Stimulated activated CD4-positive, alpha-beta T cell treated with anti-CD3 and anti-CD28 coated beads, Interleukin-4, amount 100 ng/mL, for 48 hours (primary cell): ENCODE measurements around the gene UBN1.
"Not testable (repeated sequence)": the region's sequence is repeated elsewhere in the genome, so short reads cannot be mapped to it uniquely, and the experiment has no call there.

Source experiments
- DNase-seq, 2 donors: peaks; one replicate each; pipeline ENCODE4 v3.0.0-alpha.2; 2020; ENCODE audit warnings: low read depth in 2 of 2

UBN1 gene

DNA sequence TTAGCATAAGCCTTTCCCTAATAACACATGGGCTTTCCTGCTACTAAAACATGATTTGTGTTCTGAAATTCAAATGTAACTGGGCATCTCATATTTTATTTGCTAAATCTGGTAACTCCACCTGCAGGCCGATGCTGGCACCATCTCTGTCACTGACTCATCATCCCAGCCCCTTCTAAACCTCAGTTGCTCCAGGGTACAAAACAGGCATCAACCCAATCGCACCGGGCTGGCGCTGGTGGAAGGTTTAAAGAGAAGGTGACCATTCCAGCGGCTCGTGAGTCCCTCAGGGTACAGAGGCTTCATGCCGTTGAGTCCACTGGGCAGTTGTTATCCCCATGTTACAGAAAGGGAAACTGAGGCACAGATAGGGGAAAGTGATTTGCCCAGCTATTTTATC, 62.5 kb downstream of the UBN1 start:
- no peak for DNase-seq

GRCh38 chr16:4910828-4911227, 63.5 kb downstream of the UBN1 start:
- DNase-seq: no peak

GRCh38 chr16:4911970-4912386, 64.7 kb downstream of the UBN1 start:
- DNase-seq: no peak

DNA sequence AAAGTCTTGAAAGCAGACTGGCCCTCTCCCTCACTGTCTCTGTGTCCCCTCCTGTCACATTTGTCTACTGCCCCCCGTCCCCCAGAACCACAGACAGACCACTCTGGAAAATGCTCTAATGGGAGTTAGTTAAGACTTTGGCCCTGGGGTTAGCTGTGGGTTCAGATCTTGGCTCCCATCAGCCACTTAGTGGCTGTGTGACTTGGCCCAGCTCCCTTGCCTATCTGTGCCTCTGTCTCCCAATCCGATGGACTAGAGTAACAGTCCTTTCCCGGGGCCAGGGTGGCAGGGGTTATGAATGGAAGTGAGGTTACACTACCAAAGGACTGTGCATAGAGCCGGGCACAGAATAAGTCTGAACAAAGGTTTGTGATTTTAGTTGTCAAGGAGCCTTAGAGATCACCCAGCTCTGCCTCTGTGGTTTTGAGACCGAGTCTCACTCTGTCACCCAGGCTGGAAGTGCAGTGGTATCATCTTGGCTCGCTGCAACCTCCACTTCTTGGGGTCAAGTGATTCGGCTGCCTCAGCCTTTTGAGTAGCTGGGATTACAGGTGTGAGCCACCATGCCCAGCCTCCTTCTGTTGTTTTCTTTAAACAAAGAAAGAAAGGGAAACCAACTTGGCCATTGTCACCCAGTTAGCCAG, 66.0 kb downstream of the UBN1 start:
- no peak for DNase-seq

- no peak for DNase-seq
Measured at GRCh38 chr16:4913774-4914525, 66.7 kb downstream of the UBN1 start.

GRCh38 chr16:4914528-4915225, 67.4 kb downstream of the UBN1 start:
- no peak for DNase-seq

DNA sequence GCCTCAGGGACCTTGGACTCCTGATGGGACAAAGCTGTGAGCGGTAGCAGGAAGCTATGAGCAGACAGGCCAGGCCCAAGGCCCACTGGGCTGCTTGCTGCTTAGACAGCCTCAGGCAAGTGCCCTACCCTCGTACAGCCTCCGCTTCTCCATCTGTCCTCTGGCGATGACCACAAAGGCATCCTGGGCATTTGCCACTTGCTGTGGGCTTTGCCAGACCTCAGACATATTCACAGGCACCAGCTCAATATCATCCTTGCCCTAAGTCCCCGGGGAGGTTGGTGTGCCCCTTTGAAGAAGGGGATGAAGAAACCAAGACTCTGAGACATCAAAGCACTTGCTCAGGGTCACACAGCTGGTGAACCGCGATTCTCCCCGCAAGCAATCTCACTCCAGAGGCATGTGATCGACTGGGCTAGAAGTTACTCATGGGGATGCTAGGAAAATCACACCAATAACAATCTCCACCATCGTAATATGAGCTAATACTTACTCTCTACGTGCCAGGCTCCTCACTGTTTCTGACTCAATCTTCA, 68.0 kb downstream of the UBN1 start:
- no peak for DNase-seq

DNA sequence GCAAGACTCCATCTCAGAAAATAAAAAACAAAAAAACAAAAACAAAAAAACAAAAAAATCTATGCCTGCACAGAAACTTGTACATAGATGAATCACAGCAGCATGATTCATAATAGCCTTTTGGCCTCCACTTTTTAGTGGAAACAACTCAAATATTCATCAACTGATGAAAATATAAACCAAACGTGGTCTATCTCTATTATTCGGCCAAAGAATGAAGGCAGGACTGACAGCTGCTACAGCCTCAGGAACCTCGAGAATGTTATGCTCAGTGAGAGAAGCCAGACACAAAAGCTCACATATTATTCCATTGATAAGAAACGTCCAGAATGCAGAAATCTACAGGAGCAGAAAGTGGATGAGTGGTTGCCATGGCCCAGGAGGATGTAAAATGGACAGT, 69.8 kb downstream of the UBN1 start:
- DNase-seq: no peak

DNA sequence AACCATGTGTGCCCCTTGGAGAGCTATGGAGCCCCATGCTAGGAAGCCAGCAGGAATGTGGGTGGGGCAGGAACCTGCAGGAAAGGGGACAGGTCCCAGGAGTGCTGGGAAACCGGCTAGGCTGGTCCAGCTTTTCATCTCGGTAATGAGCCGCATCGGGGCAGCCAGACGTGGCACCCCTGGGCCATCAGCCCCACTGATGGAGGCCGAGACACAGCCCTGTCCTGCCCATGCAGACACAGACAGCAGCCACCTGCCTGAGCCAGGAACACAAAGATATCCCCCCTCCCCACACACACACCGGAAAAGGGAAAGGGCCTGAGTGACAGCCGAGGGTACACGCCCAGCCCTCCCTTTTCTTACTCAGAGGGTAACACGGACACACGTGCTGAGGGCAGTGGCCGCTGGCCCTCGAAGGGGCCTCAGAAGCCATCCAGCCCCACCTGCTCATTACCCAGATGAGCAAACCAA, 71.5 kb downstream of the UBN1 start:
- no peak for DNase-seq

- DNase-seq: no peak
Measured at GRCh38 chr16:4920826-4921225, 73.5 kb downstream of the UBN1 start.

- no peak for DNase-seq
Measured at GRCh38 chr16:4922721-4923342, 75.6 kb downstream of the UBN1 start.

- DNase-seq: no peak
Measured at GRCh38 chr16:4923853-4924252, 76.6 kb downstream of the UBN1 start.

- DNase-seq: no peak
Measured at GRCh38 chr16:4924593-4925292, 77.5 kb downstream of the UBN1 start.

DNA sequence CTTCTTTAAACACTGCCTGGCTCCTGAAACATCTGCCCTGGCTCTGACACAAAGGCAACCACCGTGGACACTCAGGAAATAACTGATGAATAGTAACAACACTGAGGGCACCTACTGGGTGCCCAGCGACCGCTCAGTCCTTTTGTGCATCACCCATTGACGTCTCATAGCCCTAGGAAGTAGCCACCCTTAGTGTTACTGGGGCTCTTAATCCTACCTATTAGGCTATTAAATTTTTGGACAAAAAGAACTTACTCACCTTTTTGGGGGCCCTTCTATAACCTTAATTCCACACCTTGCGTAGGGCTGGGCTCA, 78.0 kb downstream of the UBN1 start:
- DNase-seq: no peak

DNA sequence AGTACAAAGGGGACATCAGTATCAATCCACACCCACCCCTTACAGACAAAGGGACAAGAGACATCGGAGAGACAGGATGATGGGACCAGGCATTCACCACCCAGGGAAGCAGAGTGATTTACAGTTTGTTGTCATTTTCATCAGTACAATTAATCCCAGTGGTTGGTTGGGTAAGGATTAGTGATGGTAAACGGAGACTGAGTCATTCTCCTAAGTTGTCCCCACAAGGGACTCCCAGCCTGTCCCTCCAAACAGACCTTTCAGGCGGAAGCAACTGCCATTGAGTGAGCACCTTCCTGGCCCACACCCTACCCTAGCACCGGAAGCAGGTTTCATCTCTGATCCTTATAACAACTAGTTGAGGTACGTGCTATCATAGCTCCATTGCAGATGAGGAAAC, 78.5 kb downstream of the UBN1 start:
- no peak for DNase-seq

- no peak for DNase-seq
Measured at GRCh38 chr16:4926928-4927327, 79.6 kb downstream of the UBN1 start.

GRCh38 chr16:4927661-4928060, 80.4 kb downstream of the UBN1 start:
- DNase-seq: no peak

- no peak for DNase-seq
Measured at GRCh38 chr16:4928227-4928626, 80.9 kb downstream of the UBN1 start.

GRCh38 chr16:4929619-4930018, 82.3 kb downstream of the UBN1 start:
- DNase-seq: not testable (repeated sequence)

- DNase-seq: no peak
Measured at GRCh38 chr16:4931381-4931780, 84.1 kb downstream of the UBN1 start.
